Measurements from ENCODE around the gene CHD2. TPM values are rescaled to one million over a fixed set of nuclear protein-coding genes. Genes with fewer than 3 reads are reported as not detected.

CHD2 gene
- total and polyA plus RNA-seq, 2 donors (not counting 3 experiments of a cell fraction or from before 2014, with no cell fraction given) = 53.8 to 97.9 TPM

DNA sequence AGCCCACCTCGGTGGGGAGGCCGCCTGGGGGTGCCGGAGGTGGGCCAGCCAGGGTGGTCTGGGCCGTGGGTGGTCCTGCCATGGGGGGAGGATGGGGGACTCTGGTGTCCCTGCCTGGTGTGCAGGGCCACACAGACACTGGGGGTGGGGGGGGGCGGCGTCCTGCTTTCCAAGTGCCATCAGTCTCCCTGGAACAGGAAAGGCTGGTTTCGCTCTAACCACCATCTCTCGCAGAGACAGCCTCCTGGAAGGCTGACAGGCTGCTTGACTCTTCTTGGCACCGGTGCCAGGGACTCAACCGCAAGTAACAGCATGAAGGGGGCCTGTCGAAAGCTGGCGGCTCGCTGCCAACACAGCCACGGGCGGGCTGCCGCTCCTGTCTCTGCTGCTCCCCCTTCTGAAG lies 148.6 kb downstream of the CHD2 start:
- no peak overlapping the region for H2AFZ ChIP-seq (ENCODE audit: low read depth, low read length)
- H3K27ac ChIP-seq (ENCODE audit: insufficient read depth, low read depth, low read length) = no peak overlapping the region
- intact Hi-C loops (cut with micrococcal nuclease) (no loop called here), dilution Hi-C loops (cut with MboI; ENCODE audit: extremely low pct_ligation_motif_present, low sequenced_read_pairs) (no loop called here)
- H4K20me1 ChIP-seq (replicated peaks; ENCODE audit: control insufficient read depth, extremely low read depth, insufficient read depth, low read length) = no peaks in the 10 kb centered on the region
- ChIA-PET CTCF (no interaction called here), POLR2A (no interaction called here)
- no peak overlapping the region for H3K9ac ChIP-seq (replicated peaks; ENCODE audit: extremely low read depth, insufficient read depth, low read length)
- TF ChIP-seq POLR2A (IDR thresholded peaks at IDR 0.05; ENCODE audit: low read depth, low read length) = no peak
- TF ChIP-seq POLR2AphosphoS5 (IDR thresholded peaks at IDR 0.05; ENCODE audit: insufficient read depth, low read depth, low read length) = no peak
- no peak for TF ChIP-seq GATA2 (IDR thresholded peaks at IDR 0.05; ENCODE audit: insufficient read depth, insufficient read length, low read depth, low read length)
- TF ChIP-seq, protein P1, sequence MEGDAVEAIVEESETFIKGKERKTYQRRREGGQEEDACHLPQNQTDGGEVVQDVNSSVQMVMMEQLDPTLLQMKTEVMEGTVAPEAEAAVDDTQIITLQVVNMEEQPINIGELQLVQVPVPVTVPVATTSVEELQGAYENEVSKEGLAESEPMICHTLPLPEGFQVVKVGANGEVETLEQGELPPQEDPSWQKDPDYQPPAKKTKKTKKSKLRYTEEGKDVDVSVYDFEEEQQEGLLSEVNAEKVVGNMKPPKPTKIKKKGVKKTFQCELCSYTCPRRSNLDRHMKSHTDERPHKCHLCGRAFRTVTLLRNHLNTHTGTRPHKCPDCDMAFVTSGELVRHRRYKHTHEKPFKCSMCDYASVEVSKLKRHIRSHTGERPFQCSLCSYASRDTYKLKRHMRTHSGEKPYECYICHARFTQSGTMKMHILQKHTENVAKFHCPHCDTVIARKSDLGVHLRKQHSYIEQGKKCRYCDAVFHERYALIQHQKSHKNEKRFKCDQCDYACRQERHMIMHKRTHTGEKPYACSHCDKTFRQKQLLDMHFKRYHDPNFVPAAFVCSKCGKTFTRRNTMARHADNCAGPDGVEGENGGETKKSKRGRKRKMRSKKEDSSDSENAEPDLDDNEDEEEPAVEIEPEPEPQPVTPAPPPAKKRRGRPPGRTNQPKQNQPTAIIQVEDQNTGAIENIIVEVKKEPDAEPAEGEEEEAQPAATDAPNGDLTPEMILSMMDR (IDR thresholded peaks at IDR 0.05; ENCODE audit: extremely low read depth in 1 of 2, insufficient read depth in 1 of 2, low read depth in 1 of 2, low read length in 2 of 2) = no peak
- no peak for TF ChIP-seq FOS (IDR thresholded peaks at IDR 0.05; ENCODE audit: borderline replicate concordance, insufficient read depth, low read length)
- TF ChIP-seq JUN (IDR thresholded peaks at IDR 0.05; ENCODE audit: borderline replicate concordance, insufficient read depth, insufficient read length, low read depth) = no peak
- H3K9me3 ChIP-seq (replicated peaks; ENCODE audit: control insufficient read depth, insufficient read depth, low read length) = no peaks in the 10 kb centered on the region
- H3K27me3 ChIP-seq (ENCODE audit: control insufficient read depth in 2 of 2, insufficient read depth in 2 of 2, low read length in 2 of 2) = no peaks in the 10 kb centered on the region
- DNase-seq (ENCODE audit: low read depth, low spot score) (no peak), FAIRE-seq (no peak)
- no peaks in the 10 kb centered on the region for H3K79me2 ChIP-seq (ENCODE audit: control insufficient read depth, insufficient read depth, low read length)
- no peak overlapping the region for H3K4me2 ChIP-seq (ENCODE audit: insufficient read depth, low read length)
- H3K4me3 ChIP-seq (replicated peaks in 1 of 3; ENCODE audit: insufficient read depth in 1 of 3, low read depth in 1 of 3, low read length in 3 of 3) = no peak overlapping the region
- no peaks in the 10 kb centered on the region for H3K36me3 ChIP-seq (ENCODE audit: control insufficient read depth in 2 of 2, extremely low read depth in 1 of 2, insufficient read depth in 2 of 2, low read length in 2 of 2)
- BruUV-seq (replicated peaks) = no TSS peak
- H3K9me1 ChIP-seq (replicated peaks; ENCODE audit: control insufficient read depth, extremely low read depth, insufficient read depth, low read length) = no peaks in the 10 kb centered on the region
- no peaks in the 10 kb centered on the region for H3K4me1 ChIP-seq (ENCODE audit: control insufficient read depth, extremely low read depth, insufficient read depth, low read length)

DNA sequence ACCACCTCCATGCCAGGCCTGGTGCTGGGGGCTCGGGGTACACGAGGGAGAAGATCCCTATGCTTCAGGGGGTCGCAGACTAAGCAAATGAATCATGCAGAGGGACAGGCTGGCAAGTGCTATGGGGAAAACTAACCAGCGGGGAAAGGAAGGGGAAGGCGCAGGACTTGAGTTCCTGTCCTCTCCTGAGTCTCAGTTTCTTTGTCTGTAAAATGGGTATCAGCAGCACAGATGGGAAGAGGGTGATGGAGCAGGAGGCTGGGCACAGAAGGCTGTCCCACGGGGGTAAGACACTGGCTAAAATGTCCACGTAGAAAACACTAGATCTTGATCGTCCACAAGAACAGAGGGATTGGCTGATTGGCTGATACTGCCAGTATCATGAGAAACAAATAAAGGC lies 149.1 kb downstream of the CHD2 start:
- H3K4me2 ChIP-seq (ENCODE audit: insufficient read depth, low read length) = no peak overlapping the region
- intact Hi-C loops (cut with micrococcal nuclease) = no loop called here
- no peak overlapping the region for H2AFZ ChIP-seq (ENCODE audit: low read depth, low read length)
- TF ChIP-seq GATA2 (IDR thresholded peaks at IDR 0.05; ENCODE audit: insufficient read depth, insufficient read length, low read depth, low read length) (no peak), JUN (IDR thresholded peaks at IDR 0.05; ENCODE audit: borderline replicate concordance, insufficient read depth, insufficient read length, low read depth) (no peak)
- TF ChIP-seq, protein P2, sequence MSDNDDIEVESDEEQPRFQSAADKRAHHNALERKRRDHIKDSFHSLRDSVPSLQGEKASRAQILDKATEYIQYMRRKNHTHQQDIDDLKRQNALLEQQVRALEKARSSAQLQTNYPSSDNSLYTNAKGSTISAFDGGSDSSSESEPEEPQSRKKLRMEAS (IDR thresholded peaks at IDR 0.05; ENCODE audit: insufficient read depth, insufficient read length) = no peak
- no peaks in the 10 kb centered on the region for H3K9me3 ChIP-seq (replicated peaks; ENCODE audit: control insufficient read depth, insufficient read depth, low read length)
- DNase-seq (ENCODE audit: low read depth, low spot score) = no peak
- POLR2A ChIA-PET = no interaction called here
- H3K9me1 ChIP-seq (replicated peaks; ENCODE audit: control insufficient read depth, extremely low read depth, insufficient read depth, low read length) = no peaks in the 10 kb centered on the region
- H3K4me1 ChIP-seq (ENCODE audit: control insufficient read depth, extremely low read depth, insufficient read depth, low read length) = no peaks in the 10 kb centered on the region
- H3K27ac ChIP-seq (ENCODE audit: insufficient read depth, low read depth, low read length) = no peak overlapping the region
- no peaks in the 10 kb centered on the region for H3K27me3 ChIP-seq (ENCODE audit: control insufficient read depth in 2 of 2, insufficient read depth in 2 of 2, low read length in 2 of 2)
- no peak for FAIRE-seq
- H3K36me3 ChIP-seq (ENCODE audit: control insufficient read depth in 2 of 2, extremely low read depth in 1 of 2, insufficient read depth in 2 of 2, low read length in 2 of 2) = no peaks in the 10 kb centered on the region
- no peaks in the 10 kb centered on the region for H3K79me2 ChIP-seq (ENCODE audit: control insufficient read depth, insufficient read depth, low read length)
- no peak overlapping the region for H3K9ac ChIP-seq (replicated peaks; ENCODE audit: extremely low read depth, insufficient read depth, low read length)
- dilution Hi-C loops (cut with MboI; ENCODE audit: extremely low pct_ligation_motif_present, low sequenced_read_pairs) = no loop called here
- no peak overlapping the region for H3K4me3 ChIP-seq (replicated peaks in 1 of 3; ENCODE audit: insufficient read depth in 1 of 3, low read depth in 1 of 3, low read length in 3 of 3)
- CTCF ChIA-PET = no interaction called here
- H4K20me1 ChIP-seq (replicated peaks; ENCODE audit: control insufficient read depth, extremely low read depth, insufficient read depth, low read length) = no peaks in the 10 kb centered on the region
- BruUV-seq (replicated peaks) = no TSS peak
